Adrenal gland (tissue), 12 donors: ENCODE data around the gene ADPRHL1. TPM values are rescaled to one million over a fixed set of nuclear protein-coding genes. Genes with fewer than 3 reads are reported as not detected.

Source experiments
- DNase-seq, 7 donors: peaks; one replicate each; pipeline ENCODE4 v3.0.0-alpha.2; 2019 to 2020
- H3K27ac ChIP-seq, 5 donors: fragments of 200-600 bp; sonication (generic) in 4 of 5; 1 replicate in 3 of 5; 2 replicates in 2 of 5; pipeline versions ENCODE4 v1.5.1 to v1.8.0; 2016 to 2020; ENCODE audit warnings: mild to moderate bottlenecking in 1 of 5
- H3K27me3 ChIP-seq: fragments of 200-600 bp; 2 replicates; pipeline ENCODE4 v1.8.0; 2021
- H3K36me3 ChIP-seq, 2 donors: fragments of 200-600 bp; replicated peaks in 1 of 2; 1 replicate in 1 of 2; 2 replicates in 1 of 2; pipeline versions ENCODE4 v1.5.1 to v1.8.0; 2018 to 2022
- H3K4me1 ChIP-seq, 2 donors: fragments of 200-600 bp; replicated peaks in 1 of 2; 1 replicate in 1 of 2; 2 replicates in 1 of 2; pipeline versions ENCODE4 v1.5.1 to v1.8.0; 2018 to 2021
- H3K4me3 ChIP-seq, 4 donors: fragments of 200-600 bp; sonication (generic) in 3 of 4; one replicate each; pipeline ENCODE4 v1.5.1; 2016 to 2018
- H3K9me3 ChIP-seq, 3 donors: fragments of 200-600 bp; sonication (generic) in 1 of 3; replicated peaks in 1 of 3; 1 replicate in 2 of 3; 2 replicates in 1 of 3; pipeline versions ENCODE4 v1.5.1 to v1.8.0; 2016 to 2021
- POLR2A ChIP-seq, 2 donors: fragments of 450-650 bp; IDR thresholded peaks; one replicate each; pipeline ENCODE4 v1.6.1; 2017; ENCODE audit warnings: antibody characterized with exemption in 2 of 2, mild to moderate bottlenecking in 2 of 2, moderate library complexity in 1 of 2
- WGBS, 4 donors: extraction: QIAGEN DNeasy Blood & Tissue Kit in 2 of 4; methylation state at CpG; one replicate each; pipeline versions ENCODE4 v1.1.5 to v1.1.7; 2013 to 2017; 5-methylcytosine and 5-hydroxymethylcytosine counted together
- intact Hi-C, 2 donors: fragments of 100-400 bp; cut with DNase I; formaldehyde crosslinking; loops; one replicate each; pipeline versions ENCODE4 v1.14.1 to v1.15.0; 2022 to 2023
- polyA plus RNA-seq, 3 donors: library from polyadenylated mRNA; stranded (reverse); fragments of 200-250 nt in 2 of 3; fragments of 350-450 nt in 1 of 3; fragmentation: Illumina TruSeq in 1 of 3; extraction: RNeasy Lipid Tissue Mini Kit (QIAGEN cat#74804) in 1 of 3; gene quantifications; one replicate each; pipeline ENCODE4 v1.2.3, GENCODE V29; 2013 to 2014
- total RNA-seq, 9 donors: library from RNA; depleted of rRNA in 4 of 9; stranded (reverse); fragments of >200 nt in 4 of 9; fragments of 120-200 nt in 1 of 9; fragmentation: NEBNext Ultra II Directional in 1 of 9; extraction: Animal tissue kit (Norgen Biotek cat#: 25700) in 1 of 9; gene quantifications; one replicate each; pipeline versions ENCODE4 v1.1.0 to v1.2.4, GENCODE V29; 2013 to 2023
- TF ChIP-seq, protein P1 (sequence below), 6 experiments: fragments of 450-650 bp in 4 of 6; fragments of 200-600 bp in 2 of 6; sonication (generic) in 1 of 6; IDR thresholded peaks; 1 replicate in 5 of 6; 2 replicates in 1 of 6; pipeline versions ENCODE4 v1.5.1 to v1.8.0; 2016 to 2021; ENCODE audit warnings: antibody characterized with exemption in 6 of 6, mild to moderate bottlenecking in 2 of 6, moderate library complexity in 1 of 6
- donor health status: healthy with polysubstance abuse.
- donor health status: Bipolar disorder and iron deficiency.
- donor health status: DM: yes; HTN: yes; CAD: no.
- donor health status: DM: no; HTN: no; CAD: no.
- donor health status: DM: no; HTN: no; CAD: no.
- donor health status: DM: yes; HTN: yes; CAD: no.

Gene ADPRHL1
- total and polyA plus RNA-seq, 12 donors = 2.0 to 14.2 (median 4.0) TPM

GRCh38 chr13:113448885-113449692 lies 4.2 kb downstream of the ADPRHL1 start:
- TF ChIP-seq, protein P1, sequence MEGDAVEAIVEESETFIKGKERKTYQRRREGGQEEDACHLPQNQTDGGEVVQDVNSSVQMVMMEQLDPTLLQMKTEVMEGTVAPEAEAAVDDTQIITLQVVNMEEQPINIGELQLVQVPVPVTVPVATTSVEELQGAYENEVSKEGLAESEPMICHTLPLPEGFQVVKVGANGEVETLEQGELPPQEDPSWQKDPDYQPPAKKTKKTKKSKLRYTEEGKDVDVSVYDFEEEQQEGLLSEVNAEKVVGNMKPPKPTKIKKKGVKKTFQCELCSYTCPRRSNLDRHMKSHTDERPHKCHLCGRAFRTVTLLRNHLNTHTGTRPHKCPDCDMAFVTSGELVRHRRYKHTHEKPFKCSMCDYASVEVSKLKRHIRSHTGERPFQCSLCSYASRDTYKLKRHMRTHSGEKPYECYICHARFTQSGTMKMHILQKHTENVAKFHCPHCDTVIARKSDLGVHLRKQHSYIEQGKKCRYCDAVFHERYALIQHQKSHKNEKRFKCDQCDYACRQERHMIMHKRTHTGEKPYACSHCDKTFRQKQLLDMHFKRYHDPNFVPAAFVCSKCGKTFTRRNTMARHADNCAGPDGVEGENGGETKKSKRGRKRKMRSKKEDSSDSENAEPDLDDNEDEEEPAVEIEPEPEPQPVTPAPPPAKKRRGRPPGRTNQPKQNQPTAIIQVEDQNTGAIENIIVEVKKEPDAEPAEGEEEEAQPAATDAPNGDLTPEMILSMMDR (IDR thresholded peaks at IDR 0.05) = no peak
- no peak for TF ChIP-seq POLR2A (IDR thresholded peaks at IDR 0.05)

GRCh38 chr13:113448545-113448884 lies 4.8 kb downstream of the ADPRHL1 start:
- 26 to 42% (median 33%) methylated on average over 2 to 6 of the region's 6 CpGs for WGBS, 4 donors

More at GRCh38 chr13:113448885-113449692, 4.2 kb downstream of the ADPRHL1 start:
- Histone ChIP-seq H3K27ac (peak overlapping the region in 2 of 5 donors; percentile 52 to 89), H3K4me3 (peak overlapping the region in 1 of 4 donors; percentile 58), H3K36me3 (no peaks in the 10 kb centered on the region), H3K27me3 (no peaks in the 10 kb centered on the region), H3K9me3 (no peaks in the 10 kb centered on the region), H3K4me1 (peaks cover 0 to 6% of the 10 kb centered on the region in 2 donors)
- intact Hi-C loops = no loop called here
- peak in 6 of 7 donors; percentile 63 to 84 (median 72) for DNase-seq
- 36 to 56% (median 42%) methylated on average over 13 to 29 of the region's 29 CpGs for WGBS, 4 donors

GRCh38 chr13:113447596-113447995 lies 5.7 kb downstream of the ADPRHL1 start:
- Histone ChIP-seq H3K9me3 (no peaks in the 10 kb centered on the region), H3K36me3 (no peaks in the 10 kb centered on the region), H3K4me1 (peaks cover 0 to 6% of the 10 kb centered on the region in 2 donors), H3K27me3 (no peaks in the 10 kb centered on the region), H3K4me3 (no peak overlapping the region), H3K27ac (no peak overlapping the region)
- TF ChIP-seq, protein P1 (IDR thresholded peaks at IDR 0.05) = no peak
- TF ChIP-seq POLR2A (IDR thresholded peaks at IDR 0.05) = no peak
- intact Hi-C loops = no loop called here
- DNase-seq = no peak
- WGBS, 4 donors = 78 to 93% (median 91%) methylated on average over 2 to 6 of the region's 6 CpGs

More at GRCh38 chr13:113448545-113448884, 4.8 kb downstream of the ADPRHL1 start:
- Histone ChIP-seq H3K4me1 (peaks cover 0 to 6% of the 10 kb centered on the region in 2 donors), H3K9me3 (no peaks in the 10 kb centered on the region), H3K27me3 (no peaks in the 10 kb centered on the region), H3K36me3 (no peaks in the 10 kb centered on the region), H3K27ac (peak overlapping the region in 2 of 5 donors; percentile 52 to 89), H3K4me3 (peak overlapping the region in 1 of 4 donors; percentile 58)
- DNase-seq = peak in 5 of 7 donors; percentile 41 to 63 (median 46)
- no peak for TF ChIP-seq POLR2A (IDR thresholded peaks at IDR 0.05)
- TF ChIP-seq, protein P1 (IDR thresholded peaks at IDR 0.05) = no peak
- intact Hi-C loops = no loop called here

- no peak overlapping the region for H3K27ac ChIP-seq
- H3K4me3 ChIP-seq = no peak overlapping the region
- no peak for DNase-seq
- H3K27me3 ChIP-seq = no peaks in the 10 kb centered on the region
- H3K36me3 ChIP-seq = no peaks in the 10 kb centered on the region
- no peaks in the 10 kb centered on the region for H3K9me3 ChIP-seq
- intact Hi-C loops = no loop called here
- TF ChIP-seq, protein P1 (IDR thresholded peaks at IDR 0.05) = no peak
- TF ChIP-seq POLR2A (IDR thresholded peaks at IDR 0.05) = no peak
- peaks cover 0 to 6% of the 10 kb centered on the region in 2 donors for H3K4me1 ChIP-seq
- 83 to 96% (median 94%) methylated on average over 7 to 9 of the region's 9 CpGs for WGBS, 4 donors
Measured at GRCh38 chr13:113446488-113446854, 6.8 kb downstream of the ADPRHL1 start.
